HUES48 (cell line): ENCODE results near the gene CCDC126.
A peak's percentile ranks its signal among the peaks of the same experiment; 100 is the strongest.
"Not testable (repeated sequence)": the region's sequence is repeated elsewhere in the genome, so short reads cannot be mapped to it uniquely, and the experiment has no call there.

Experiments
- H3K27ac ChIP-seq: one replicate; pipeline ENCODE4 v1.7.0; 2013; ENCODE audit warnings: low read depth, low read length, inconsistent platforms
- H3K27me3 ChIP-seq: 2 replicates; pipeline ENCODE4 v1.6.1; 2013; ENCODE audit warnings: mild to moderate bottlenecking, low read length; ENCODE audit not compliant: control insufficient read depth, insufficient read depth
- H3K36me3 ChIP-seq: 2 replicates; pipeline ENCODE4 v1.6.1; 2013; ENCODE audit warnings: low read length; ENCODE audit not compliant: control insufficient read depth, insufficient read depth
- H3K4me1 ChIP-seq: 2 replicates; pipeline ENCODE4 v1.6.1; 2013; ENCODE audit warnings: mild to moderate bottlenecking, low read length; ENCODE audit not compliant: control insufficient read depth, insufficient read depth
- H3K4me3 ChIP-seq: 2 replicates; pipeline ENCODE4 v1.5.1; 2013; ENCODE audit warnings: mild to moderate bottlenecking, low read depth, low read length
- H3K9ac ChIP-seq: 2 replicates; pipeline ENCODE4 v1.6.1; 2013; ENCODE audit warnings: mild to moderate bottlenecking, low read depth, low read length, moderate library complexity
- H3K9me3 ChIP-seq: 2 replicates; pipeline ENCODE4 v1.6.1; 2013; ENCODE audit warnings: low read length; ENCODE audit not compliant: control insufficient read depth, insufficient read depth

The CCDC126 gene

DNA sequence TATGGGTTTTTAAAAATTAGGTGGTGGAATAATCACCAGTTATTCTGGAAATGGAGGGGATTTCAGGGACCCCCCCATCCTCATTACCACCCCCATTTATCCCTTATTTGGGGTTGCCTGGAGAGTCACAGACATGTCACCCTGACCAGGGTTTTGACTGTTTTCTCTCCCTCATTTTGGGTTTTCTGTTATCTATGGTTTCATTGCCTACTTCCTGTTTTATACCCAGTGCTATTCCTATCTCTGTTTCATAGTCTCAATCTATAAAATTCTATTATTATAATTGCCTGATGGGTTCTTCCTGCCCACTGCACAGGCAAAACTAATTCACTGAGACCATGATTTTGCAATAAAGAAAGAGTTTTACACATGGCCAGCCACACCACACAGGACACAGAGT lies 66.9 kb downstream of the CCDC126 start:
- Histone ChIP-seq H3K36me3 (no peaks in the 10 kb centered on the region), H3K27me3 (no peaks in the 10 kb centered on the region), H3K9me3 (no peaks in the 10 kb centered on the region), H3K9ac (no peak overlapping the region), H3K4me1 (peaks cover 18% of the 10 kb centered on the region), H3K27ac (no peak overlapping the region), H3K4me3 (no peak overlapping the region)

GRCh38 chr7:23672033-23672432 lies 74.9 kb downstream of the CCDC126 start:
- no peak overlapping the region for H3K4me3 ChIP-seq
- H3K27ac ChIP-seq = no peak overlapping the region
- H3K9ac ChIP-seq = no peak overlapping the region
- no peaks in the 10 kb centered on the region for H3K4me1 ChIP-seq
- no peaks in the 10 kb centered on the region for H3K9me3 ChIP-seq
- H3K36me3 ChIP-seq = no peaks in the 10 kb centered on the region
- H3K27me3 ChIP-seq = no peaks in the 10 kb centered on the region

- H3K9me3 ChIP-seq = no peaks in the 10 kb centered on the region
- peaks cover 6% of the 10 kb centered on the region; the same call in 1 of the 2 replicates for H3K27me3 ChIP-seq
- peaks cover 21% of the 10 kb centered on the region for H3K36me3 ChIP-seq
- peak within 1 kb of the TSS; percentile 86 for H3K4me3 ChIP-seq
- H3K9ac ChIP-seq = peak within 1 kb of the TSS; percentile 86
- 0 out of 2 replicates have a peak, but pooled peaks cover 3% of the 10 kb centered on the region for H3K4me1 ChIP-seq
- H3K27ac ChIP-seq = peak within 1 kb of the TSS; percentile 82
Measured at GRCh38 chr7:23679898-23680413, 82.8 kb downstream of the CCDC126 start, which contains the start of gene FAM221A. TSS of gene FAM221A (plus strand) at chr7:23680199. CDS start at chr7:23680219, 20 bp downstream.

DNA sequence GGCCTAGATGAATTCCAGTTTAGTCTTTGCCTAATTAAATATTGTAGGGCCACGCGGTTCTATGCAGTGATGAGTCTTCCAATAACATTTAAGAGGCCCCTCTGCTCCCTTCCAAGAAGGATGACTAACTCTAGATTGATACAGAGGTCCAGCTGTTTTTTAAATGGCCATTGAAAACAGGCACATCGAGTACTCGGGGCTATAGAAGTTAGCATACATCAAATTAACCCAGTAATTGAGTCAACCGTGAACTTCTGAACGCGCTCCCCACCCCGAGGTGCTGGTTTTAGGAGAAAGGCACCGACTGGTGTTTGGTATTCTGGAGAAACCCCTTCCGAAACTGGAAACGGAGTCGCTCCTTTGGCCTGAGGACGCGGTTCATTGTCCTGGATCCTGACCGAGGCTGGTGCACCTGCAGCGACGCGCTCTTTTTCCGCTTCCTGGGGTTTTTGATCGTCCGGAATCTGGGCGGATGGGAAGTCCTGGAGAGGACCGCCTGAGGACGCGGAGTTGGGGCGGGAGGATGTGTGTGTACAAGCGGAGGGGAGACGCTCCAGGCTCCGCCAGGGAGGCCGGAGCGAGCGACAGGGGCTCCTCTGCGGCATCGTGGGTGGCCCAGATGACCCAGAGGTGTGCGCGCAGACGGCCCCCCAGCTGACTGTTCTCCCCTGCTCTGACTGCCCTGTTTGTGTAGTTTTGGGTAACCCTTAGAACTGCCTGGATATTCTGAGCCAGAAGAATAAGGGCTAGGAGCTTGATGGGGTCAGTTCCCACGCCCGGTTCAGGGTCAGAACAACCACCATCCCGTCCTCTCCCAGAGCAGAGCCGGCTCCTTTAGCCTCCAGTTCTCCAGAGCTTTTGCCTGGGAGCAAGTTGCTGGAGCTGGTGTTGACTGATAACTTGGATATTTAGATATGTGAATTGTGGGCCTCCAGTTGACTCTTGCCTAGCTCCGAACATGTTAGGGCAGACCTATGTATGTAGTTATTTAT lies 83.5 kb downstream of the CCDC126 start:
- peak overlapping the region; percentile 86 for H3K9ac ChIP-seq

GRCh38 chr7:23684041-23684440 lies 86.9 kb downstream of the CCDC126 start:
- not testable (repeated sequence) for H3K4me3 ChIP-seq, H3K9me3 ChIP-seq, H3K27me3 ChIP-seq, H3K4me1 ChIP-seq, H3K9ac ChIP-seq, H3K27ac ChIP-seq
- H3K36me3 ChIP-seq = peaks cover 46% of the 10 kb centered on the region

More for the DNA sequence above, 83.5 kb downstream of the CCDC126 start:
- H3K36me3 ChIP-seq = peaks cover 26% of the 10 kb centered on the region
- 0 out of 2 replicates have a peak, but pooled peaks cover 3% of the 10 kb centered on the region for H3K4me1 ChIP-seq
- peak overlapping the region; percentile 82 for H3K27ac ChIP-seq
- H3K9me3 ChIP-seq = no peaks in the 10 kb centered on the region
- H3K27me3 ChIP-seq = peaks cover 6% of the 10 kb centered on the region; the same call in 1 of the 2 replicates
- peak overlapping the region; percentile 86 for H3K4me3 ChIP-seq

- Histone ChIP-seq H3K4me1 (0 out of 2 replicates have a peak, but pooled peaks cover 3% of the 10 kb centered on the region), H3K9ac (no peak overlapping the region), H3K27me3 (no peaks in the 10 kb centered on the region), H3K4me3 (no peak overlapping the region), H3K27ac (peak overlapping the region; percentile 6), H3K36me3 (peaks cover 61% of the 10 kb centered on the region), H3K9me3 (no peaks in the 10 kb centered on the region)
Measured at GRCh38 chr7:23685731-23686130, 88.5 kb downstream of the CCDC126 start.

DNA sequence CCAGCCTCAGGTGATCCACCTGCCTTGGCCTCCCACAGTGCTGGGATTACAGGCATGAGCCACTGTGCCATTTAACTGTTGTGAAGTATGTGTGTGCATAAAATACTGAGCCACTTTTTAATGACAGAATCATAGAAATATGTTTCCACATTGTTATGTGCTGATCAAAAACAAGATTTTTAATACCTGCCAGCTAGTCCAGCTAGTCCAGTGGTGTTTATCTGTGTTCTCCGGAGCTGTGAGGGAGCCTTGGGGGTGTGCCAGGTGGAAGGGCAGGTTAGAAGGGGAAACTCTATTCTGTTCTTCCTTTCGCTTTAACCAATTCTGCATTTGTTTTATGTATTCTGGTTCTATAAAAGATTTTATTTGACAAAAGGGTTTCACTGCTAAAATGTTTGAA lies 89.8 kb downstream of the CCDC126 start:
- no peak overlapping the region for H3K4me3 ChIP-seq
- H3K4me1 ChIP-seq = 0 out of 2 replicates have a peak, but pooled peaks cover 3% of the 10 kb centered on the region
- H3K9me3 ChIP-seq = no peaks in the 10 kb centered on the region
- no peak overlapping the region for H3K27ac ChIP-seq
- peaks cover 74% of the 10 kb centered on the region for H3K36me3 ChIP-seq
- H3K27me3 ChIP-seq = no peaks in the 10 kb centered on the region
- H3K9ac ChIP-seq = no peak overlapping the region

DNA sequence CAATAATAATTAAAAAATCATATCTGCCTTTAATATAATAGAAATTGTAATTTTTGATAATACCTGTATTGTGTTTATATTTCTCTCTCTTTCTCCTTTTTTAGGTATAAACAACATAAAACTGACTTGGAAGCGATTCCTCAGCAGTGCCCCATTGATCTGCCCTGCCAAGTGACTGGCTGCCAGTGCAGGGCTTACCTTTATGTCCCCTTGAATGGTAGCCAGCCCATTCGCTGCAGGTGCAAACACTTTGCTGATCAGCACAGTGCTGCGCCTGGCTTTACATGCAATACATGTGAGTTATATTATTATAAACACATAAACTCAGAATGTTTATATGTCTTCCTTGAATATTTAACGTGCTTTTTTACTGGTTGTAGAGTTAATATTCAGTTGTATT lies 92.0 kb downstream of the CCDC126 start:
- Histone ChIP-seq H3K4me1 (no peaks in the 10 kb centered on the region), H3K36me3 (peaks cover 78% of the 10 kb centered on the region), H3K9ac (no peak overlapping the region), H3K9me3 (no peaks in the 10 kb centered on the region), H3K4me3 (no peak overlapping the region), H3K27ac (no peak overlapping the region), H3K27me3 (no peaks in the 10 kb centered on the region)

- Histone ChIP-seq H3K27ac (no peak overlapping the region), H3K36me3 (peaks cover 76% of the 10 kb centered on the region), H3K9me3 (no peaks in the 10 kb centered on the region), H3K4me3 (no peak overlapping the region), H3K9ac (no peak overlapping the region), H3K27me3 (no peaks in the 10 kb centered on the region), H3K4me1 (no peaks in the 10 kb centered on the region)
Measured at GRCh38 chr7:23691320-23691719, 94.1 kb downstream of the CCDC126 start.

DNA sequence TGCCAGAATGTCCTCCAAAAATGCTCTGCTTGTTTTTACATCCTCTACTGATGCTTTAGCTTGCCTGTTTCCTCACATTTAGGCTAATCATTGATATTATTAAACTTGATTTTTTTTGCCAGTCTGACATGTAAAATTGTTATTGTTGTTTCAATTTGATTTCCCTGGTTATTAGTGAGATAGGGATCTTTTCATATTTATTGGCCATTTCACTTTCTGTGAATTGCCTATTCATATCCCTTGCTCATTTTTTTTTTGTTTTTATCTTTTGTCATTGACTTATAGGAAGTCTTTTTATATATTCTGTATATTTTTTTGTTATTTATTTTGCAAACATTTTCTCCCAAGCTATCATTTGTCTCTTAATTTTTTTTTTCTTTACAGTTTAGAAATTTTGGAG lies 96.0 kb downstream of the CCDC126 start:
- H3K27me3 ChIP-seq = no peaks in the 10 kb centered on the region
- no peak overlapping the region for H3K27ac ChIP-seq
- no peaks in the 10 kb centered on the region for H3K4me1 ChIP-seq
- H3K4me3 ChIP-seq = no peak overlapping the region
- H3K9ac ChIP-seq = no peak overlapping the region
- peaks cover 74% of the 10 kb centered on the region for H3K36me3 ChIP-seq
- H3K9me3 ChIP-seq = no peaks in the 10 kb centered on the region
